ENCODE measurements around the gene SUGP2. TPM values are rescaled to one million over a fixed set of nuclear protein-coding genes. Genes with fewer than 3 reads are reported as not detected.

SUGP2 gene
- polyA plus RNA-seq, 3 donors: 7.6 to 143 (median 8.2) TPM

DNA sequence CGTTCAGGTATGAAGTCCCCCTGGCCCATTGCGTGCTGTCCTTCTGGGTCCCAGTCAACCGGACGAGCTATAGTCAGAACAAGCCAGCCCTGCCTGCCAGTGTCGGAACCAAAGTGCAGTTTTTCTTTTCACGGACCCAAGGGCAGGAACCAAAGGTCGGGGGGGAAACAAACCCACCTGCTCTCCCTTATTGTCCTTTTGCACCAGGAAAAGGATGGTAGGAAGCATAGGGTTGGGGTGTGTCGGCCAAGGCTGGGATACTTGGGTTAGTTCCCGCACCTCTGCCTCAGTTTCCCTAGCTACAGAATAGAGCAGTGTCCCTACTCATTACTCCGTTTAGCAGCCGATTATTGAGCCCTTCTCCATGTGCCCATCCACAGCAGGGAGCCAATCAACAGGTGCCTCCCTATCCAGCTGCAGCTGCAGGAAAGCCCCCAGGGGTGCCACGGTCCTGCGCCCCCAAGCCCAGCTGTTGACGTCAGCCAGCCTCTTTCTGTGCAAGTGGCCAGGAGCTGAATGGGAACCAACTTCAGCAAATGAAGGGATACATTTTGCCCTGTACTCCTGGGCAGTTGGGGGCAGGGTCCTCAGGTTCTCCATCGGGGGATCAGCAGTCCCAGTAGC, 21.1 kb upstream of the SUGP2 start:
- DNase-seq: no peak
- Histone ChIP-seq H3K36me3 (replicated peaks in 1 of 2; ENCODE audit: control insufficient read depth in 1 of 2, insufficient read depth in 2 of 2, low read length in 2 of 2) (peaks cover 82 to 93% of the 10 kb centered on the region in 2 donors), H2AFZ (ENCODE audit: insufficient read depth, low read depth, low read length, poor library complexity, severe bottlenecking) (no peak overlapping the region), H3K79me2 (ENCODE audit: insufficient read depth, low read length) (no peaks in the 10 kb centered on the region), H3K9me3 (replicated peaks in 1 of 2; ENCODE audit: control insufficient read depth in 1 of 2, insufficient read depth in 1 of 2, low read length in 2 of 2) (no peaks in the 10 kb centered on the region), H3K9ac (ENCODE audit: insufficient read depth, low read length, poor library complexity, severe bottlenecking) (no peak overlapping the region), H3K4me2 (replicated peaks; ENCODE audit: extremely low read depth, low read length, poor library complexity, severe bottlenecking) (no peak overlapping the region), H3K27ac (ENCODE audit: low read depth in 1 of 2, low read length in 2 of 2) (no peak overlapping the region), H3K27me3 (ENCODE audit: control insufficient read depth in 2 of 2, insufficient read depth in 2 of 2, low read length in 2 of 2) (no peaks in the 10 kb centered on the region), H3K4me1 (ENCODE audit: control insufficient read depth in 1 of 2, insufficient read depth in 2 of 2, low read length in 2 of 2) (no peaks in the 10 kb centered on the region), H4K20me1 (ENCODE audit: insufficient read depth, low read length) (no peaks in the 10 kb centered on the region), H3K4me3 (replicated peaks in 1 of 3; ENCODE audit: low read depth in 2 of 3, low read length in 3 of 3) (no peak overlapping the region)
- H3K4me3 Mint-ChIP-seq: no peak overlapping the region
- TF ChIP-seq, protein P1, sequence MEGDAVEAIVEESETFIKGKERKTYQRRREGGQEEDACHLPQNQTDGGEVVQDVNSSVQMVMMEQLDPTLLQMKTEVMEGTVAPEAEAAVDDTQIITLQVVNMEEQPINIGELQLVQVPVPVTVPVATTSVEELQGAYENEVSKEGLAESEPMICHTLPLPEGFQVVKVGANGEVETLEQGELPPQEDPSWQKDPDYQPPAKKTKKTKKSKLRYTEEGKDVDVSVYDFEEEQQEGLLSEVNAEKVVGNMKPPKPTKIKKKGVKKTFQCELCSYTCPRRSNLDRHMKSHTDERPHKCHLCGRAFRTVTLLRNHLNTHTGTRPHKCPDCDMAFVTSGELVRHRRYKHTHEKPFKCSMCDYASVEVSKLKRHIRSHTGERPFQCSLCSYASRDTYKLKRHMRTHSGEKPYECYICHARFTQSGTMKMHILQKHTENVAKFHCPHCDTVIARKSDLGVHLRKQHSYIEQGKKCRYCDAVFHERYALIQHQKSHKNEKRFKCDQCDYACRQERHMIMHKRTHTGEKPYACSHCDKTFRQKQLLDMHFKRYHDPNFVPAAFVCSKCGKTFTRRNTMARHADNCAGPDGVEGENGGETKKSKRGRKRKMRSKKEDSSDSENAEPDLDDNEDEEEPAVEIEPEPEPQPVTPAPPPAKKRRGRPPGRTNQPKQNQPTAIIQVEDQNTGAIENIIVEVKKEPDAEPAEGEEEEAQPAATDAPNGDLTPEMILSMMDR (IDR thresholded peaks at IDR 0.05): no peak
- peaks cover 76 to 97% of the 10 kb centered on the region in 2 donors for H3K36me3 Mint-ChIP-seq
- H3K27me3 Mint-ChIP-seq (ENCODE audit: low read depth in 3 of 3): peaks cover 0 to 2% (median 0%) of the 10 kb centered on the region in 3 donors
- H3K9me3 Mint-ChIP-seq: peaks cover 0 to 5% (median 0%) of the 10 kb centered on the region in 7 donors
- peak overlapping the region in 1 of 7 donors; percentile 54 for H3K27ac Mint-ChIP-seq
- H3K4me1 Mint-ChIP-seq: peaks cover 2% of the 10 kb centered on the region
- WGBS (ENCODE audit: insufficient coverage): 99% methylated on average over 9 of the region's 15 CpGs
- intact Hi-C loops (cut with micrococcal nuclease): loop anchor here (5.0 kb wide), 1 partner anchor 83 kb away; the partner anchor contains the start of gene TMEM161A (in 2 of the 2)

DNA sequence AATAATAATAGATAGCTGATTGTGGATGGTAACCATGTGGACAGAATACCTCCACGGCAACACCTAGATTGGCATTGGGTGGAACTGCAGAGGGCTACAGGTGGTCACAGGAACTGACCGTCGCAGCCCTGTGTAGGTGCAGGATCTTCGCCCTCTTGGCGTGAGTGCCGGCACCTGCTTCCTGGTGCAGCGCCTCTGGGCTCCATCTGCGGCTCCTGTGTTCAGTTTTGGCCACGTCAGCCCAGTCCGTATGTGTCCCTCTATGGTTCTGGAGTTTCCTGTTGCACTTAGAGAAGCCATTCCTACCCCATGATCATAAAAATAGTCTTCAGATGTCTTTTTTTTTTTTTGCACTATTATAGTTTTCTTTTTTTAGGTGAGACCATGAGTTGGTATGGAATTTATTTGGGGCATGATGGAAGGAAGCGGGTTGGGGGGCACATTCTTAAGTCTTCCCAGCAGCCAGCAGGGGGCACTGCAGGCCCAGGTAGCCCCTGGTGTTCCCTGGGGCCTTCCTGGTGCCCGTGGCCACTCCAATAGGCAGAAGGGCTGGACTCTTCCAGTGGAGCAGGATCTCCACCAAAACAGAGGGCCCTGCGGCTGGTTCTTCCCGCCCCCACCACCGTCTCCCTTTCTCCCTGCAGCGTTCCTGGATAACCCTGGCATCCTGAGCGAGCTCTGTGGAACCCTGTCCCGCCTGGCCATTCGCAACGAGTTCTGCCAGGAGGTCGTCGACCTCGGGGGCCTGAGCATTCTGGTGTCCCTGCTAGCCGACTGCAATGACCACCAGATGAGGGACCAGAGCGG, 20.4 kb upstream of the SUGP2 start:
- peaks cover 78 to 93% of the 10 kb centered on the region in 2 donors for H3K36me3 ChIP-seq (replicated peaks in 1 of 2; ENCODE audit: control insufficient read depth in 1 of 2, insufficient read depth in 2 of 2, low read length in 2 of 2)
- intact Hi-C loops (cut with micrococcal nuclease): loop anchor here (5.0 kb wide), 1 partner anchor 84 kb away; the partner anchor contains the start of gene TMEM161A (in 2 of the 2)
- Mint-ChIP-seq H3K4me1 (peaks cover 2% of the 10 kb centered on the region), H3K4me3 (no peak overlapping the region), H3K36me3 (peaks cover 76 to 92% of the 10 kb centered on the region in 2 donors), H3K27ac (peak overlapping the region in 1 of 7 donors; percentile 54), H3K9me3 (peaks cover 0 to 2% (median 0%) of the 10 kb centered on the region in 7 donors), H3K27me3 (ENCODE audit: low read depth in 3 of 3) (peaks cover 0 to 2% (median 0%) of the 10 kb centered on the region in 3 donors)
- no peaks in the 10 kb centered on the region for H3K79me2 ChIP-seq (ENCODE audit: insufficient read depth, low read length)
- 91% methylated on average over 24 of the region's 25 CpGs for WGBS (ENCODE audit: insufficient coverage)
- no peak overlapping the region for H3K4me2 ChIP-seq (replicated peaks; ENCODE audit: extremely low read depth, low read length, poor library complexity, severe bottlenecking)
- H3K9ac ChIP-seq (ENCODE audit: insufficient read depth, low read length, poor library complexity, severe bottlenecking): no peak overlapping the region
- no peaks in the 10 kb centered on the region for H3K4me1 ChIP-seq (ENCODE audit: control insufficient read depth in 1 of 2, insufficient read depth in 2 of 2, low read length in 2 of 2)
- H3K27ac ChIP-seq (ENCODE audit: low read depth in 1 of 2, low read length in 2 of 2): no peak overlapping the region
- no peaks in the 10 kb centered on the region for H3K27me3 ChIP-seq (ENCODE audit: control insufficient read depth in 2 of 2, insufficient read depth in 2 of 2, low read length in 2 of 2)
- DNase-seq: peak; percentile 37 to 58 (median 50)
- H4K20me1 ChIP-seq (ENCODE audit: insufficient read depth, low read length): no peaks in the 10 kb centered on the region
- TF ChIP-seq, protein P1 (IDR thresholded peaks at IDR 0.05): peak; percentile 90
- no peak overlapping the region for H2AFZ ChIP-seq (ENCODE audit: insufficient read depth, low read depth, low read length, poor library complexity, severe bottlenecking)
- no peaks in the 10 kb centered on the region for H3K9me3 ChIP-seq (replicated peaks in 1 of 2; ENCODE audit: control insufficient read depth in 1 of 2, insufficient read depth in 1 of 2, low read length in 2 of 2)
- no peak overlapping the region for H3K4me3 ChIP-seq (replicated peaks in 1 of 3; ENCODE audit: low read depth in 2 of 3, low read length in 3 of 3)
